Activated CD4-positive, alpha-beta memory T cell treated with anti-CD3 and anti-CD28 coated beads for 36 hours (primary cell): ENCODE results near the gene FXYD2. TPM values are rescaled to one million over a fixed set of nuclear protein-coding genes. Genes with fewer than 3 reads are reported as not detected.

ENCODE experiments used
- CTCF ChIA-PET: fragments of 350-600 bp; sonication (Branson Sonifier 250); formaldehyde crosslinking; loops from one replicate; lab custom pipeline; 2021; ENCODE audit warnings: antibody characterized with exemption, inconsistent platforms; lab: Charles Lee
- POLR2A ChIA-PET: fragments of 350-600 bp; sonication (Branson Sonifier 250); formaldehyde crosslinking; loops from one replicate; lab custom pipeline; 2021; ENCODE audit warnings: antibody characterized with exemption; lab: Charles Lee
- DNase-seq: peaks from one replicate; pipeline ENCODE4 v3.0.0-alpha.2; 2020
- H3K27ac Mint-ChIP-seq: one replicate; pipeline ENCODE4 v1.8.0; 2021; ENCODE audit warnings: mixed read lengths
- H3K27me3 Mint-ChIP-seq: one replicate; pipeline ENCODE4 v1.8.0; 2021; ENCODE audit warnings: mixed read lengths
- H3K36me3 Mint-ChIP-seq: one replicate; pipeline ENCODE4 v1.8.0; 2021; ENCODE audit warnings: mixed read lengths
- H3K4me1 Mint-ChIP-seq: one replicate; pipeline ENCODE4 v1.8.0; 2021; ENCODE audit warnings: low read depth, mixed read lengths
- H3K4me3 Mint-ChIP-seq: one replicate; pipeline ENCODE4 v1.8.0; 2021; ENCODE audit warnings: mild to moderate bottlenecking, mixed read lengths
- H3K9me3 Mint-ChIP-seq: one replicate; pipeline ENCODE4 v1.8.0; 2021; ENCODE audit warnings: mixed read lengths
- intact Hi-C: fragments of 100-400 bp; cut with micrococcal nuclease; formaldehyde crosslinking; loops from one replicate; pipeline ENCODE4 v1.15.1; 2023
- total RNA-seq, 2 experiments: library from RNA; stranded (reverse); gene quantifications; one replicate each; pipeline ENCODE4 v1.2.3, GENCODE V29; 2021

The FXYD2 gene
- total RNA-seq, 2 experiments from 2014 or later = not detected

DNA sequence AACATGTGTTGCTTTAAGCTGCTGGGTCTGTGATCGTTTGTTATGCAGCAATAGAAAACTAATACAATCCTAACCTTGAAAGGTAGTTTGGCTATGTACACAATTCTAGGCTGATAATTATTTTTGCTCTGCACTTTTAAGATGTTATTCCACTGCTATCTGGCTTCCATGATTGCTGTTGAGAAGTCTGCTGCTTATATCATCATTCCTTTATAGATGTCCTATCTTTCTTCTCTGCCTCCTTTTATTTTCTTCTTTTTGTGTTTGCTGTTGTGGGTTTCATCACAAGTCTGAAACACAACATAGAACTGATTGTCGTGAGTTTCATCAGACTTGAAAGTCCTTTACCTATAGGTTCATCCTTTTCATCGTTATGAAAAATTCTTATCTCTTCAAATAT is 27.8 kb upstream of the FXYD2 start:
- ChIA-PET CTCF (interaction anchor here (1.4 to 2.5 kb wide), 5 partner anchors 8 to 201 kb away, joined by 3 to 9 read pairs (median 6); no protein-coding TSS in a partner anchor), POLR2A (no interaction called here)
- Mint-ChIP-seq H3K27ac (no peak overlapping the region), H3K36me3 (peaks cover 2% of the 10 kb centered on the region), H3K4me3 (no peak overlapping the region), H3K9me3 (peaks cover 19% of the 10 kb centered on the region), H3K27me3 (peaks cover 6% of the 10 kb centered on the region), H3K4me1 (peaks cover 9% of the 10 kb centered on the region)
- intact Hi-C loops = no loop called here
- no peak for DNase-seq

- DNase-seq = no peak
- CTCF ChIA-PET = interaction anchor here (1.4 to 2.5 kb wide), 4 partner anchors 34 to 201 kb away, joined by 3 to 9 read pairs (median 5); no protein-coding TSS in a partner anchor
- POLR2A ChIA-PET = no interaction called here
- Mint-ChIP-seq H3K27me3 (peaks cover 6% of the 10 kb centered on the region), H3K9me3 (peaks cover 19% of the 10 kb centered on the region), H3K4me3 (no peak overlapping the region), H3K4me1 (peaks cover 9% of the 10 kb centered on the region), H3K27ac (no peak overlapping the region), H3K36me3 (peaks cover 2% of the 10 kb centered on the region)
- intact Hi-C loops = no loop called here
Observed at GRCh38 chr11:117851852-117852251, 27.3 kb upstream of the FXYD2 start.

- intact Hi-C loops = no loop called here
- POLR2A ChIA-PET = no interaction called here
- Mint-ChIP-seq H3K36me3 (peaks cover 2% of the 10 kb centered on the region), H3K4me1 (peaks cover 9% of the 10 kb centered on the region), H3K27ac (no peak overlapping the region), H3K9me3 (peaks cover 19% of the 10 kb centered on the region), H3K4me3 (no peak overlapping the region), H3K27me3 (peaks cover 4% of the 10 kb centered on the region)
- DNase-seq = no peak
- CTCF ChIA-PET = interaction anchor here (1.4 to 2.5 kb wide), 3 partner anchors 95 to 202 kb away, joined by 3 to 9 read pairs (median 6); no protein-coding TSS in a partner anchor
Observed at GRCh38 chr11:117851106-117851505, 26.6 kb upstream of the FXYD2 start.

GRCh38 chr11:117849781-117850414 is 25.4 kb upstream of the FXYD2 start:
- ChIA-PET POLR2A (no interaction called here), CTCF (interaction anchor here (1.2 to 3.2 kb wide), 2 partner anchors 97 to 205 kb away, joined by 4 to 15 read pairs; no protein-coding TSS in a partner anchor)
- peaks cover 19% of the 10 kb centered on the region for H3K9me3 Mint-ChIP-seq
- DNase-seq = no peak
- peaks cover 2% of the 10 kb centered on the region for H3K36me3 Mint-ChIP-seq
- no peak overlapping the region for H3K27ac Mint-ChIP-seq
- peaks cover 4% of the 10 kb centered on the region for H3K27me3 Mint-ChIP-seq
- H3K4me3 Mint-ChIP-seq = no peak overlapping the region
- intact Hi-C loops = no loop called here
- peaks cover 9% of the 10 kb centered on the region for H3K4me1 Mint-ChIP-seq

- Mint-ChIP-seq H3K4me3 (no peak overlapping the region), H3K4me1 (no peaks in the 10 kb centered on the region), H3K9me3 (no peaks in the 10 kb centered on the region), H3K27me3 (no peaks in the 10 kb centered on the region), H3K27ac (no peak overlapping the region), H3K36me3 (no peaks in the 10 kb centered on the region)
- peak; percentile 90 for DNase-seq
- POLR2A ChIA-PET = interaction anchor here (1.0 to 1.1 kb wide), 2 partner anchors 103 to 159 kb away, joined by 3 read pairs; no protein-coding TSS in a partner anchor
- intact Hi-C loops = loop anchor here (1.0 to 2.0 kb wide), 4 partner anchors 21 to 209 kb away; no protein-coding TSS in a partner anchor
- CTCF ChIA-PET = interaction anchor here (0.6 to 7.3 kb wide), 39 partner anchors 10 to 328 kb away, joined by 3 to 219 read pairs (median 4); partner anchors contain the start of gene FXYD2
Observed at GRCh38 chr11:117843666-117844484, 19.3 kb upstream of the FXYD2 start.

GRCh38 chr11:117842131-117842941 is 17.8 kb upstream of the FXYD2 start:
- no peak overlapping the region for H3K27ac Mint-ChIP-seq
- POLR2A ChIA-PET = interaction anchor here (0.6 kb wide), 1 partner anchor 104 kb away, joined by 3 read pairs; no protein-coding TSS in a partner anchor
- H3K27me3 Mint-ChIP-seq = no peaks in the 10 kb centered on the region
- no peak for DNase-seq
- CTCF ChIA-PET = interaction anchor here (0.6 to 7.3 kb wide), 13 partner anchors 19 to 211 kb away, joined by 3 to 219 read pairs (median 9); partner anchors contain the start of gene FXYD2
- H3K4me3 Mint-ChIP-seq = no peak overlapping the region
- no peaks in the 10 kb centered on the region for H3K4me1 Mint-ChIP-seq
- H3K36me3 Mint-ChIP-seq = no peaks in the 10 kb centered on the region
- intact Hi-C loops = no loop called here
- no peaks in the 10 kb centered on the region for H3K9me3 Mint-ChIP-seq

- Mint-ChIP-seq H3K27me3 (peaks cover under 1% of the 10 kb centered on the region), H3K4me1 (no peaks in the 10 kb centered on the region), H3K27ac (no peak overlapping the region), H3K36me3 (no peaks in the 10 kb centered on the region), H3K4me3 (no peak overlapping the region), H3K9me3 (no peaks in the 10 kb centered on the region)
- no peak for DNase-seq
- ChIA-PET POLR2A (no interaction called here), CTCF (interaction anchor here (7.2 to 7.3 kb wide), 2 partner anchors 105 to 212 kb away, joined by 154 to 219 read pairs; no protein-coding TSS in a partner anchor)
- intact Hi-C loops = no loop called here
Observed at GRCh38 chr11:117841551-117842031, 17.0 kb upstream of the FXYD2 start.

- DNase-seq = no peak
- Mint-ChIP-seq H3K4me3 (no peak overlapping the region), H3K27me3 (peaks cover 2% of the 10 kb centered on the region), H3K9me3 (no peaks in the 10 kb centered on the region), H3K36me3 (no peaks in the 10 kb centered on the region), H3K27ac (no peak overlapping the region), H3K4me1 (no peaks in the 10 kb centered on the region)
- intact Hi-C loops = no loop called here
- POLR2A ChIA-PET = no interaction called here
- CTCF ChIA-PET = interaction anchor here (1.2 to 7.3 kb wide), 3 partner anchors 33 to 212 kb away, joined by 6 to 219 read pairs (median 154); no protein-coding TSS in a partner anchor
Observed at GRCh38 chr11:117840881-117841550, 16.5 kb upstream of the FXYD2 start.

DNA sequence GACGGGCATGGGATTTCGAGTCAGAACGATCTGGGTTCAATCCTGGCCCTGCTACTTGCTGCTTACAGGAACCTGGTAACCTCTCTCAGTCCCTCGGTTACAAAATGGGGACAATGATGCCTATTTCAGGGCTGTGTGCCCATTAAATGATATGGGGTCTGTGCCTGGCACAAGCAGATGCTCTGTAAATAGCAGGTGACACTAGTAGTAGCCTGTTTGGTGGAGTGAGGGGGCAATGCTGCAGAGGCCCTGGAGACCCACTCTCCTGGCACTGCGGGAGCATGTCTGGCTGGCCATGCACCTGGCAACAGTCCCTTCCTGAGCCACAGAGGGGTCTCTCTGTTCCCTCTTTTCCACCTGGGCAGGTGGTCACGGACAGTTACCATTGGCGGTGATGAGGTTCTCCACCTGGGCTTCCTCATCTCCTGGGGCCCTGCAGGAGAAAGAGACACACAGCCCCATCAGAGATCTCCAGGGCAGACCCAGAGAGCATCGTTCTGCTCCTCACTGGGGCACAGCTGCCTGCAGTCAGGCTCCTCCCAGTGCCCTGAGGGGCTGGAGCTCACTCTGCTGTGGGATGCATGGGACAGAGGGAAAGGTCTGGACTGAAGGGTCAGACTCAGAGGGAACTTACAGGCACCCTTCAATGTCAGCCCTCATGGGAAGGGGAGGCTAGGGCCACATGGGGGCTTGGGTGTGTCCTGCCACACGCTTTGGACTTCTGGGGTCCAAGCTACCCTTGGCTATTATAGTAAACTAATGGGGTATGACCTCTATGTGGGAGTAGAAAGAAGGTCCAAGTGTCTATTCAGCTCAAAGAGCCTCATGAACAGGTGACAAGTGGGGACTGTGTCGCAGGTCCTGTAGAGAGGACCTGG is 15.6 kb upstream of the FXYD2 start:
- Mint-ChIP-seq H3K9me3 (no peaks in the 10 kb centered on the region), H3K27me3 (peaks cover 2% of the 10 kb centered on the region), H3K4me3 (no peak overlapping the region), H3K36me3 (no peaks in the 10 kb centered on the region), H3K4me1 (no peaks in the 10 kb centered on the region), H3K27ac (no peak overlapping the region)
- CTCF ChIA-PET = interaction anchor here (1.2 to 7.3 kb wide), 3 partner anchors 33 to 213 kb away, joined by 6 to 219 read pairs (median 154); no protein-coding TSS in a partner anchor
- POLR2A ChIA-PET = no interaction called here
- no peak for DNase-seq
- intact Hi-C loops = no loop called here

DNA sequence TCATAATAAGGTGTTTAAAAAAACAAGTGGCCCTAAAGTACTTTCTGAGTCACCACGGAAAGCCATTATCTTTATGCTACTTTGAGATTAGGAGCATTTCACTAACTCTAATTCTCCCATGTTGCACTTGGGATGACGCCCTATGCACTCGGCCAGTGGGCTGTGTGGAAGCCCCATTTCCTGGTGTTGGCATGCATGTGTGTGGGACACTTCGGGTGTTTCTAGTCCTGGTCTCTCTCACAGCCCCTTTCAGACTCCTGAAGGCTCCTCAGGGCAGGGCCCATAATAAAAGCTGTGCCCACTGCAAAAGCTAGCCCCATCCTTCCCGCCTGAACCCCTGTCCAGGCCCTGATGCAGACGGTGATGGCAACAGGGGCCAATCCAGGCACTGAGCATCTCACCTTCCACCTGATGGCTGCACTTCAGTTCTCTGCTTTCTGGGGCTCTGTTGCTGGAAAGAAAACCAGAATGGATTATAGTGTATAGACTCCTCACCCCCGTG is 14.9 kb upstream of the FXYD2 start:
- H3K27me3 Mint-ChIP-seq = peaks cover 2% of the 10 kb centered on the region

More for the DNA sequence above, 14.9 kb upstream of the FXYD2 start:
- no peaks in the 10 kb centered on the region for H3K4me1 Mint-ChIP-seq
- no peak overlapping the region for H3K4me3 Mint-ChIP-seq
- intact Hi-C loops = no loop called here
- H3K27ac Mint-ChIP-seq = no peak overlapping the region
- no peaks in the 10 kb centered on the region for H3K9me3 Mint-ChIP-seq
- DNase-seq = no peak
- CTCF ChIA-PET = no interaction called here
- POLR2A ChIA-PET = interaction anchor here (0.5 kb wide), 1 partner anchor 467 kb away, joined by 6 read pairs; no protein-coding TSS in a partner anchor
- no peaks in the 10 kb centered on the region for H3K36me3 Mint-ChIP-seq
